ENCODE data around the gene ADCY10. TPM values are rescaled to one million over a fixed set of nuclear protein-coding genes. Genes with fewer than 3 reads are reported as not detected.

ADCY10 gene
- polyA plus RNA-seq, 1 experiment, result 0.01 TPM

DNA sequence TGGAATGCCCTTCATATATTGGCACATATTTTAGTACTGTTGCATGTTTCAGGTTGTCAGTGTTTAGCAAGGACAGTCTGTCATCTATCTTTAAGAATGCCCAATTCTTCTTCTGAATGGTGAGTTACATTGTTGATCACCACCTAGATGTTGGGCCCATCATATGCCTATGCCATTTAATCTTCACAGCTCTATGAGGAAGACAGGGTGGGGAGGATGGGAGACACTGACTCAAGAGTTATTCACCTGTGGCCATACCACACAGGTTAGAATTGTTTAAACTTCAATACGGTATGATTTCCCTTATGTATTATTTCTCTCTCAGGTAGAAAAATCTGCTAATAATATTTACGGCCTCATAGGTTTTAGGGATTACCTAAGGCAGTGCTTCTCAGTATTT lies 147.4 kb downstream of the ADCY10 start:
- TF ChIP-seq CTCF (IDR thresholded peaks at IDR 0.05; ENCODE audit: low read depth, low read length), result no peak
- ChIA-PET CTCF (no interaction called here), POLR2A (no interaction called here)
- no peaks in the 10 kb centered on the region for H3K27me3 ChIP-seq (ENCODE audit: control insufficient read depth, insufficient read depth, low read length)
- no peak for DNase-seq (ENCODE audit: low read depth, low spot score)
- no peak overlapping the region for H3K27ac ChIP-seq (ENCODE audit: low read depth, low read length)
- no peak overlapping the region for H3K4me3 ChIP-seq (ENCODE audit: low read depth, low read length)
- no peaks in the 10 kb centered on the region for H3K9me3 ChIP-seq (ENCODE audit: control insufficient read depth, insufficient read depth, low read length)

DNA sequence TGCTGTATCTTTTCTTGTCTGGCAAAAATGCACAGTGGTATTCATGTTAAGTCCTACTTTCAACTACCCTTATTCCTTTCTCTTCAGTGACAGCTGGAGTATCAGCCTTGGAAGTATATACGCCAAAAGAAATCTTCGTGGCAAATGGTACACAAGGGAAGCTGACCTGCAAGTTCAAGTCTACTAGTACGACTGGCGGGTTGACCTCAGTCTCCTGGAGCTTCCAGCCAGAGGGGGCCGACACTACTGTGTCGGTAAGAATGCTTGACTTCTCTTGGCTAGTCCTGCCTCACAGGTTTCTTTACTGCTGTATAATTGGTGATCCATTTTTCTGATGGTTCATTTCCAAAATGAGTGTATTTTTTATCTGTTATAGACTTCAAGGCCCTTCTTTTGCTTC lies 148.4 kb downstream of the ADCY10 start:
- CTCF ChIA-PET, result no interaction called here
- no peak overlapping the region for H3K27ac ChIP-seq (ENCODE audit: low read depth, low read length)
- POLR2A ChIA-PET, result no interaction called here
- H3K27me3 ChIP-seq (ENCODE audit: control insufficient read depth, insufficient read depth, low read length), result no peaks in the 10 kb centered on the region
- H3K4me3 ChIP-seq (ENCODE audit: low read depth, low read length), result no peak overlapping the region
- H3K9me3 ChIP-seq (ENCODE audit: control insufficient read depth, insufficient read depth, low read length), result no peaks in the 10 kb centered on the region
- no peak for TF ChIP-seq CTCF (IDR thresholded peaks at IDR 0.05; ENCODE audit: low read depth, low read length)
- DNase-seq (ENCODE audit: low read depth, low spot score), result no peak

GRCh38 chr1:167764458-167765330 lies 149.2 kb downstream of the ADCY10 start:
- no peaks in the 10 kb centered on the region for H3K9me3 ChIP-seq (ENCODE audit: control insufficient read depth, insufficient read depth, low read length)
- H3K4me3 ChIP-seq (ENCODE audit: low read depth, low read length), result no peak overlapping the region
- TF ChIP-seq CTCF (IDR thresholded peaks at IDR 0.05; ENCODE audit: low read depth, low read length), result no peak
- H3K27me3 ChIP-seq (ENCODE audit: control insufficient read depth, insufficient read depth, low read length), result no peaks in the 10 kb centered on the region
- POLR2A ChIA-PET, result no interaction called here
- CTCF ChIA-PET, result no interaction called here
- no peak overlapping the region for H3K27ac ChIP-seq (ENCODE audit: low read depth, low read length)
- no peak for DNase-seq (ENCODE audit: low read depth, low spot score)

GRCh38 chr1:167763525-167764220 lies 150.3 kb downstream of the ADCY10 start:
- DNase-seq (ENCODE audit: low read depth, low spot score), result no peak
- CTCF ChIA-PET, result no interaction called here
- H3K4me3 ChIP-seq (ENCODE audit: low read depth, low read length), result no peak overlapping the region
- POLR2A ChIA-PET, result no interaction called here
- H3K9me3 ChIP-seq (ENCODE audit: control insufficient read depth, insufficient read depth, low read length), result no peaks in the 10 kb centered on the region
- no peak overlapping the region for H3K27ac ChIP-seq (ENCODE audit: low read depth, low read length)
- H3K27me3 ChIP-seq (ENCODE audit: control insufficient read depth, insufficient read depth, low read length), result no peaks in the 10 kb centered on the region
- no peak for TF ChIP-seq CTCF (IDR thresholded peaks at IDR 0.05; ENCODE audit: low read depth, low read length)

Measured in AG04450 (cell line).